Mesothelial cell of epicardium (in vitro differentiated cells): ENCODE results near the gene RIPOR2. TPM values are rescaled to one million over a fixed set of nuclear protein-coding genes. Genes with fewer than 3 reads are reported as not detected.

Source experiments
- DNase-seq, 2 experiments: peaks; one replicate each; pipeline ENCODE4 v3.0.0; 2021; ENCODE audit warnings: low spot score in 2 of 2; ENCODE audit not compliant: unreplicated experiment in 2 of 2
- H3K27ac Mint-ChIP-seq: 2 replicates; pipeline ENCODE4 v1.8.0; 2021; ENCODE audit warnings: mixed read lengths
- H3K27me3 Mint-ChIP-seq: 2 replicates; pipeline ENCODE4 v1.8.0; 2021; ENCODE audit warnings: low read depth, mixed read lengths
- H3K36me3 Mint-ChIP-seq: 2 replicates; pipeline ENCODE4 v1.8.0; 2021; ENCODE audit warnings: mixed read lengths
- H3K4me1 Mint-ChIP-seq: 2 replicates; pipeline ENCODE4 v1.8.0; 2021; ENCODE audit warnings: mixed read lengths
- H3K4me3 Mint-ChIP-seq: 2 replicates; pipeline ENCODE4 v1.8.0; 2021; ENCODE audit warnings: mild to moderate bottlenecking, moderate library complexity, mixed read lengths
- H3K9me3 Mint-ChIP-seq: 2 replicates; pipeline ENCODE4 v1.8.0; 2021; ENCODE audit warnings: mixed read lengths
- CTCF ChIP-seq: fragments of 200-600 bp; sonication (generic); IDR thresholded peaks from one replicate; pipeline ENCODE4 v1.5.0; 2021; ENCODE audit warnings: antibody characterized with exemption; ENCODE audit not compliant: unreplicated experiment
- total RNA-seq: library from RNA; stranded (reverse); gene quantifications from 3 replicates; pipeline ENCODE4 v1.2.1, GENCODE V29; 2021

The RIPOR2 gene
- total RNA-seq, 1 donor from 2014 or later = 1.7 TPM

- peaks cover 52% of the 10 kb centered on the region for H3K4me1 Mint-ChIP-seq
- no peak for TF ChIP-seq CTCF
- no peaks in the 10 kb centered on the region for H3K27me3 Mint-ChIP-seq
Measured at GRCh38 chr6:24932832-24933231, 2.9 kb downstream of the RIPOR2 start.

GRCh38 chr6:24931718-24932691 is 3.8 kb downstream of the RIPOR2 start:
- no peaks in the 10 kb centered on the region for H3K36me3 Mint-ChIP-seq
- H3K27me3 Mint-ChIP-seq = no peaks in the 10 kb centered on the region
- H3K9me3 Mint-ChIP-seq = peaks cover 6% of the 10 kb centered on the region
- H3K4me1 Mint-ChIP-seq = peaks cover 57% of the 10 kb centered on the region
- H3K4me3 Mint-ChIP-seq = no peak overlapping the region
- no peak for DNase-seq
- TF ChIP-seq CTCF = no peak
- H3K27ac Mint-ChIP-seq = peak overlapping the region; percentile 36

More at GRCh38 chr6:24932832-24933231, 2.9 kb downstream of the RIPOR2 start:
- no peaks in the 10 kb centered on the region for H3K36me3 Mint-ChIP-seq
- H3K27ac Mint-ChIP-seq = peak overlapping the region; percentile 36
- no peak for DNase-seq
- H3K9me3 Mint-ChIP-seq = no peaks in the 10 kb centered on the region
- H3K4me3 Mint-ChIP-seq = no peak overlapping the region

GRCh38 chr6:24931296-24931695 is 4.5 kb downstream of the RIPOR2 start:
- no peaks in the 10 kb centered on the region for H3K27me3 Mint-ChIP-seq
- H3K36me3 Mint-ChIP-seq = no peaks in the 10 kb centered on the region
- no peak for TF ChIP-seq CTCF
- no peak for DNase-seq
- H3K4me3 Mint-ChIP-seq = no peak overlapping the region
- peaks cover 6% of the 10 kb centered on the region for H3K9me3 Mint-ChIP-seq
- no peak overlapping the region for H3K27ac Mint-ChIP-seq
- H3K4me1 Mint-ChIP-seq = peaks cover 57% of the 10 kb centered on the region

GRCh38 chr6:24930431-24930871 is 5.3 kb downstream of the RIPOR2 start:
- no peak for TF ChIP-seq CTCF
- Mint-ChIP-seq H3K9me3 (peaks cover 6% of the 10 kb centered on the region), H3K4me1 (peaks cover 53% of the 10 kb centered on the region), H3K27ac (peak overlapping the region; percentile 2), H3K4me3 (no peak overlapping the region), H3K27me3 (no peaks in the 10 kb centered on the region), H3K36me3 (no peaks in the 10 kb centered on the region)
- no peak for DNase-seq

GRCh38 chr6:24929242-24929641 is 6.5 kb downstream of the RIPOR2 start:
- Mint-ChIP-seq H3K36me3 (no peaks in the 10 kb centered on the region), H3K9me3 (peaks cover 6% of the 10 kb centered on the region), H3K27ac (peak overlapping the region; percentile 62), H3K4me1 (peaks cover 58% of the 10 kb centered on the region), H3K27me3 (no peaks in the 10 kb centered on the region), H3K4me3 (no peak overlapping the region)
- TF ChIP-seq CTCF = no peak
- DNase-seq = no peak
